PC-3 (cell line): Measurements from ENCODE around the gene RNF141.

ENCODE experiments used
- CTCF ChIP-seq: fragments of 300-600 bp; sonication (generic); conservative IDR thresholded peaks from 2 replicates; pipeline ENCODE4 v1.5.1; 2017; ENCODE audit warnings: antibody characterized with exemption, low read depth, mild to moderate bottlenecking, low read length
- EZH2 ChIP-seq: fragments of 300-600 bp; sonication (generic); IDR thresholded peaks from one replicate; pipeline ENCODE4 v1.6.1; 2017; ENCODE audit warnings: antibody characterized with exemption, mild to moderate bottlenecking, low read length; ENCODE audit not compliant: unreplicated experiment

DNA sequence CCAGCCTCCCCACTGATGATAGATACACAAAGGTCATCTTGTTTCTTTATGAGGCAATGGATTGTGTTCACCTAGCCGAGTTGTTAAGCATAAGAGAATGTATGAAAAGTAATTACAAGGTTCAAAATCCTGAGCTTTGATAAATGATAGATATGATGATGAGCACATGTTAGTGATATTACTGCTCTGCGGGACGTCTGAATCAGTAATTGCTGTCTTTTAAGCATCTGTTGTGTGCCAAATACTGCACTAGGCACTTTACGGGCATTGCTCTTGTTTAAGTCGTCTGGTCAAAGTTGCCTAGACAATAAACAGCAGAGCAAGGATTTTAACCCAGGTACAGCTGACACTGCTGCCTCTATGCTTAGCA is 559 bp upstream of the RNF141 start:
- TF ChIP-seq CTCF, result no peak
- TF ChIP-seq EZH2, result no peak
